Choroid plexus epithelial cell (primary cell): ENCODE measurements around the gene CLEC18A.

Source experiments
- DNase-seq: peaks from one replicate; pipeline ENCODE4 v3.0.0-alpha.2; 2010; ENCODE audit warnings: low read depth
- H3K4me3 ChIP-seq: 2 replicates; pipeline ENCODE4 v1.5.1; 2011; ENCODE audit warnings: low read depth, mild to moderate bottlenecking, control low read depth, low read length, moderate library complexity
- TF ChIP-seq, protein P1 (sequence below): conservative IDR thresholded peaks from 2 replicates; pipeline ENCODE4 v1.5.1; 2011; ENCODE audit warnings: low read depth, mild to moderate bottlenecking, control low read depth, inconsistent platforms, low read length, moderate library complexity

Gene CLEC18A

DNA sequence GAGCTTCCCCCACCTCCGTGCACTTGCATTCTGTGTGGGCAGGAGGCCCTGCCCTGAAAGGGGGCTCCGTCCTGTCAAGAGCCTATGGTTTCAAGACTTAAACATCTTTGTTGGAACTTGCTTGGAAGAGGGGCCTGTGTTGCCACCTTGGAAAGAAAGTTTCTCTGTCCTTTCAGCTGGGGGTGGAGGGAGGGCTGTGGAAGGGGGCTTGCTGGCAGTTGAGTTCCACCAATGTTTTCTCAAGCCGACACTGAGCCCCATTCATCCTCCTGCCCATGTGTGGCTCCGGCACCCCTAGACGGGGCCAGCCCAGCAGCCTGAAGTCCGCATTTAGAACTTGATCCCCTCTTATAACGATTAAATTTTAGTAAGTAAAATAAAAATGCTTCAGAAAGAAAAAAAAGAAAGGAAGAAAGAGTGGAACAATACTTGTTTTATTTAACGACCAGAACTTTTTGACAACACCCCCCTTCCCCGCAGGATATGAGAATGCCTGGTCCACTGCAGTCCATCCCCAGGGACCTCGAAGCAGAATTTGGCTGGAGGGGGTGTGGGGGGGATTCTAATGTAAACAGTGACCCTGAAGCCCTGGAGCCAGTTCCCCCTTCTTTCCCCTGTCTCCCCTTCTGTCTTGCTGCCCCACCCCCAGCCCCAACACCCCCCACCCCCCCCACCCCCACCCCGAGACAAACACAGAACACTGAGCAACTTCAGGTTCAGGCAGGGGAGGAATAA lies 26.9 kb upstream of the CLEC18A start:
- no peak overlapping the region for H3K4me3 ChIP-seq
- DNase-seq, result no peak
- TF ChIP-seq, protein P1, sequence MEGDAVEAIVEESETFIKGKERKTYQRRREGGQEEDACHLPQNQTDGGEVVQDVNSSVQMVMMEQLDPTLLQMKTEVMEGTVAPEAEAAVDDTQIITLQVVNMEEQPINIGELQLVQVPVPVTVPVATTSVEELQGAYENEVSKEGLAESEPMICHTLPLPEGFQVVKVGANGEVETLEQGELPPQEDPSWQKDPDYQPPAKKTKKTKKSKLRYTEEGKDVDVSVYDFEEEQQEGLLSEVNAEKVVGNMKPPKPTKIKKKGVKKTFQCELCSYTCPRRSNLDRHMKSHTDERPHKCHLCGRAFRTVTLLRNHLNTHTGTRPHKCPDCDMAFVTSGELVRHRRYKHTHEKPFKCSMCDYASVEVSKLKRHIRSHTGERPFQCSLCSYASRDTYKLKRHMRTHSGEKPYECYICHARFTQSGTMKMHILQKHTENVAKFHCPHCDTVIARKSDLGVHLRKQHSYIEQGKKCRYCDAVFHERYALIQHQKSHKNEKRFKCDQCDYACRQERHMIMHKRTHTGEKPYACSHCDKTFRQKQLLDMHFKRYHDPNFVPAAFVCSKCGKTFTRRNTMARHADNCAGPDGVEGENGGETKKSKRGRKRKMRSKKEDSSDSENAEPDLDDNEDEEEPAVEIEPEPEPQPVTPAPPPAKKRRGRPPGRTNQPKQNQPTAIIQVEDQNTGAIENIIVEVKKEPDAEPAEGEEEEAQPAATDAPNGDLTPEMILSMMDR, result no peak

DNA sequence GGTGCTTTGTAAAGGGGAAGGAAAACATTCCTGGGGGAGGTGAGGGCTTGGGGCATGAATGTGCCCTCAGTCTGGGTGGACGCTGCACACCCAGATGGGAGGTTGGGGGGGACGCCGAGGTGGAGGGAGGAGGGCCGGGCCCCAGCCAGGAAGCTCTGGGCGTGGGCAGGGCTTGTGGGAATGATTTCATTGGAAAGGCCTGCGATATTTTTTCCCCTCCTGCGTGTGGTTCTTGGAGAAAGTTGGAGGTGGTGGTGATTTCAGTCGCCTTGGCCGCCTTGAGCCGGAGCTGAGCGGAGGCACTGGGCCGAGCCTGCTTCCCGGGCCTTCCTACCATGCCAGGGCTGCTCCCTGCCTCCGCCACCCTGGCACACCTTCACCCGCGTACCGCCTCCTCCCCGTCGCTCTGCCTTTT lies 26.4 kb upstream of the CLEC18A start:
- peak; percentile 85 for DNase-seq
- H3K4me3 ChIP-seq, result peak overlapping the region; percentile 14
- TF ChIP-seq, protein P1, result no peak

DNA sequence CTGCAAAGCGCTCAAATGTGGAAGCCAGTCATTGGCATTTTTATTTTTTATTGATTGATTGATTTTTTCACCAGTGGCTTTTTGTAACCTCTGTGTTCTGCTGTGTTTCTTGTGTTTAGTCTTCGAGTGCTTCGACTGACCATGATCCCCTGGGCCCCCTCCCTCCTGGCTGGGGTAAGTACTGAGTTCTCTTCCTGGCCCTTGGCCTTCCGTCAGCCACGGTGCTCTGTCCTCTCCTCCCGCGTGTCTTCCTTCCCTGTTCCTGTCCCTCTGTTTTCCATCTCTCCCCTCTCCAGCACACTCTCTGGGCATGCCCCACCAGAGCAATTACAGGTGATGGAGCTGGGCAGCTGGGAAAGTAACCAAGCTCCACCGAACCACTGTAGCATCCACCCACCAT lies 25.8 kb upstream of the CLEC18A start:
- TF ChIP-seq, protein P1, result no peak
- no peak for DNase-seq
- no peak overlapping the region for H3K4me3 ChIP-seq

DNA sequence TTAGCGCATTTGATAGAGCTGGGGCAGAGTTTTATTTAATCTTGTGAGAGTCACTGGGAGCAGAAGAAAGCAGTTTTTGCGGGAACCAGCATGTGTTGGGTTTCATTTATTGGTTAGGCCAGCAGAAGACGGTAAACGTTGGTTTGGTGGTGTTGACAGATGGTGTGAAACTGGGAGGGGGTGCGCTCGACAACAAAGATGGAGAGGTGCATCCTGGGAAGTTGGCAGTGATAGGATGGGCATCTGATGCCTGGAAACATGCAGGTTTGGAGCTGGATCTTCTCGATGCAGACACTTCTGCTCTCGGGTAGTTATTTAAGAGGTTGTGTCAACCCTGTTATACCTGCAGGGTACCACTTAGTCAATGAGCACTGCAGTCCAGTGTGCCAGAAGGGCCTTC lies 24.9 kb upstream of the CLEC18A start:
- no peak for DNase-seq
- TF ChIP-seq, protein P1, result no peak
- H3K4me3 ChIP-seq, result no peak overlapping the region

DNA sequence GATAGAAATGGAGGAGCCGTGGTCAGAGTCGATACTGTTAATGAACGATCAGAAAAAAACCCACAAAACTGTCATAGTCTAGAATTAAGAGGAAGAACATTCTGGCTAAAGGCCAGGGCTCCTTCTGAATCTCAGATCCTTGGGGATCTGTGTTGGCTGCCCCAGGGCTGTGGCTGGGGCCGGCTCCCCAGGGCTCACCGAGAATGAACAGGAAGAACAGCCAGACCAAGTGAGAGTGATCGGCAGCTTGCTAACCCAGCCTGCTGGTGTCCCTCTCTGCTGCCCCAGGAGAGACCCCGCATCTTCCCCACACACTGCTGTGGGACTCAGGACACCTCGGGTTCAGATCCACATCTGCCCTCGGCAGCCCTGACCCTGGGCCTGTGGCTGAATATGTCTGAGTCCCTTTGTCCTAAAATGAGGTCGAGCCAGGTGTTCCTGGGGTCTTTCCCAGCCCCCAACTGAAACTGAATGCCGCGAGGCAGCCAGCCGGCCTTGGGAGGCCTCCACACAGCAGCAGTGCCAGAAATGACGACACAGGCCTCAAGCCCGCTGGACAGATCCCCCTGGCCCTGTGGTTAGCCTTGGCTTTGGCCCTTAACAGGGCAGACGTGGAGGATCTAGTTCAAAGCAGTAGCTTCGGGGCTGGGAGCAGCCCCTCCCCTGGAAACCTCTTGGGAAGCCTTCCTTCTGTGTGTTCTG lies 23.9 kb upstream of the CLEC18A start:
- no peak overlapping the region for H3K4me3 ChIP-seq
- TF ChIP-seq, protein P1, result no peak
- peak; percentile 84 for DNase-seq

DNA sequence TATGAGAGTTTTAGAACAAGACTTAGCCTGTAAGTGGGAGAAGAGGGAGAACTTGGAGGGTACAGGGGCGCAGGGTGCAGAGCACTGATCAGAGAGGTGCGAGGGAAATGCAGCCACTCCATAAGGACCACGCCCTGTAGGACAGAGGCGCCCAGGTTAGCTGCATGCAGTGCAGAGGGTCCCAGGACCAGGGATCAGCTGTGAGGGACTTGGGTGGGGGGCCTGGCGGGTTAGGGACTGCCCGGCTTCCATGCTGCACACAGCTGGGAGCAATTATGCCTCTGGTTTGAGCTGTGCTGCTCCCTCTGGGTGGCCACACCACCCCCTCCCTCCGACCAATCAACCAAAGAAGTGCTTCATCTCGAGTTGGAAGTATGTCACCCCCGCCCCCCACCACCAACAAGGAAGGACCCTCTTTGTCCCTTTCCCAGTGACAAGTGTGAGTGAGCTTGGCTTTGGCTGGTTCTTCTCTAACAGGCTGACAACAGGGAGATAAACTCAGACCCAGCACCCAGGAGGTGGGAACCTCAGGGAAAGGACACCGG lies 22.2 kb upstream of the CLEC18A start:
- no peak overlapping the region for H3K4me3 ChIP-seq
- TF ChIP-seq, protein P1, result no peak
- DNase-seq, result no peak
